GM12878 (cell line): ENCODE data around the gene ABHD1. TPM values are rescaled to one million over a fixed set of nuclear protein-coding genes. Genes with fewer than 3 reads are reported as not detected.

Experiments used
- ATAC-seq: fragments of 200-7000 bp; cut with Tn5 transposase; 3 replicates; pipeline ENCODE4 v1.9.1; 2020; ENCODE audit warnings: mild to moderate bottlenecking, moderate library complexity
- BruUV-seq: library from RNA; stranded (reverse); fragments of 400-500 nt; replicated peaks from 2 replicates; lab custom pipeline; 2021; lab: Mats Ljungman, UMichigan
- CTCF ChIA-PET: fragments of 300-600 bp; sonication (Branson Sonifier 250); formaldehyde crosslinking; extraction: SDS; loops from one replicate; lab custom pipeline; 2021; ENCODE audit warnings: inconsistent platforms; lab: Yijun Ruan, JAX
- POLR2A ChIA-PET: fragments of 350-600 bp; formaldehyde crosslinking; extraction: SDS; loops from one replicate; lab custom pipeline; 2021; ENCODE audit warnings: inconsistent platforms; lab: Charles Lee
- RAD21 ChIA-PET: fragments of 300-600 bp; sonication (Branson Sonifier 250); formaldehyde crosslinking; loops from one replicate; lab custom pipeline; 2023; ENCODE audit warnings: antibody characterized with exemption; ENCODE audit not compliant: unreplicated experiment; lab: Charles Lee
- SMC1A ChIA-PET: fragments of 300-600 bp; sonication (Branson Sonifier 250); formaldehyde crosslinking; loops from one replicate; lab custom pipeline; 2023; ENCODE audit not compliant: unreplicated experiment, uncharacterized antibody; lab: Charles Lee
- DNase-seq: peaks from one replicate; pipeline ENCODE4 v3.0.0-alpha.2; 2011; ENCODE audit warnings: low read depth, low spot score
- FAIRE-seq: peaks from 3 replicates; lab custom pipeline; 2011; peaks lifted over from hg19 to GRCh38; lab: Jason Lieb, UNC
- H2AFZ ChIP-seq: 2 replicates; pipeline ENCODE4 v1.6.0; 2011; ENCODE audit warnings: low read depth, low read length, control low read depth; ENCODE audit not compliant: control insufficient read depth
- H3K27ac ChIP-seq: 2 replicates; pipeline ENCODE4 v1.5.1; 2011; ENCODE audit warnings: control low read depth; ENCODE audit not compliant: control insufficient read depth, insufficient read depth
- H3K27me3 ChIP-seq, 2 experiments: replicated peaks in 1 of 2; 2 replicates each; pipeline versions ENCODE4 v1.6.0 to v1.6.1; 2011; ENCODE audit warnings: low read length in 1 of 2; ENCODE audit not compliant: control insufficient read depth in 2 of 2, insufficient read depth in 2 of 2
- H3K36me3 ChIP-seq, 2 experiments: 2 replicates each; pipeline ENCODE4 v1.5.1; 2011; ENCODE audit warnings: low read length in 1 of 2; ENCODE audit not compliant: control insufficient read depth in 2 of 2, insufficient read depth in 2 of 2
- H3K4me1 ChIP-seq: 2 replicates; pipeline ENCODE4 v1.6.1; 2011; ENCODE audit warnings: mild to moderate bottlenecking, low read length, moderate library complexity, mixed read lengths; ENCODE audit not compliant: control insufficient read depth, insufficient read depth
- H3K4me2 ChIP-seq: 2 replicates; pipeline ENCODE4 v1.6.0; 2011; ENCODE audit warnings: control low read depth; ENCODE audit not compliant: control insufficient read depth, insufficient read depth
- H3K4me3 ChIP-seq: fragments of 200-600 bp; sonication (generic); 2 replicates; pipeline ENCODE4 v1.5.1; 2016
- H3K79me2 ChIP-seq: 2 replicates; pipeline ENCODE4 v1.6.0; 2011; ENCODE audit warnings: low read length; ENCODE audit not compliant: control insufficient read depth, insufficient read depth
- H3K9ac ChIP-seq: 2 replicates; pipeline ENCODE4 v1.8.0; 2011; ENCODE audit warnings: low read length, control low read depth, mixed read lengths; ENCODE audit not compliant: control insufficient read depth, insufficient read depth
- H3K9me3 ChIP-seq: replicated peaks from 3 replicates; pipeline ENCODE4 v1.5.1; 2011; ENCODE audit warnings: mild to moderate bottlenecking, low read length; ENCODE audit not compliant: control insufficient read depth, insufficient read depth
- H4K20me1 ChIP-seq: 2 replicates; pipeline ENCODE4 v1.6.0; 2011; ENCODE audit not compliant: control insufficient read depth, insufficient read depth
- BCL11A ChIP-seq: IDR thresholded peaks from 2 replicates; pipeline ENCODE4 v1.6.1; 2011; ENCODE audit warnings: low read depth, low read length
- CBFB ChIP-seq: IDR thresholded peaks from 2 replicates; pipeline ENCODE4 v1.6.1; 2016; ENCODE audit warnings: antibody characterized with exemption, low read depth
- CEBPB ChIP-seq, 2 experiments: fragments of 150-350 bp in 1 of 2; IDR thresholded peaks; 2 replicates each; pipeline ENCODE4 v1.6.1; 2012 to 2014; ENCODE audit warnings: low read depth in 2 of 2, low read length in 2 of 2, borderline replicate concordance in 1 of 2, inconsistent platforms in 1 of 2
- EED ChIP-seq: sonication (generic); IDR thresholded peaks from 2 replicates; pipeline ENCODE4 v1.6.1; 2016; ENCODE audit warnings: antibody characterized with exemption, low read depth
- GABPA ChIP-seq: IDR thresholded peaks from 2 replicates; pipeline ENCODE4 v1.6.1; 2014; ENCODE audit warnings: antibody characterized with exemption, low read depth, mild to moderate bottlenecking, inconsistent platforms
- NR2C1 ChIP-seq: fragments of 450-650 bp; IDR thresholded peaks from 2 replicates; pipeline ENCODE4 v1.6.1; 2017; ENCODE audit warnings: antibody characterized with exemption, mild to moderate bottlenecking, moderate library complexity
- WGBS: methylation state at CpG from one replicate; pipeline ENCODE4 v1.1.6; 2016; ENCODE audit warnings: low lambda C conversion rate; ENCODE audit not compliant: insufficient replicate concordance, insufficient coverage; ENCODE audit errors: missing lambda C conversion rate; 5-methylcytosine and 5-hydroxymethylcytosine counted together
- in situ Hi-C: fragments of 300-500 bp; cut with MboI; formaldehyde crosslinking; loops from 9 replicates; pipeline ENCODE4 v1.14.3; 2018; ENCODE audit warnings: mixed read lengths
- intact Hi-C: fragments of 100-400 bp; cut with micrococcal nuclease; formaldehyde crosslinking; loops from one replicate; pipeline ENCODE4 v1.14.2; 2022; ENCODE audit not compliant: unreplicated experiment
- polyA plus RNA-seq, 11 experiments: library from polyadenylated mRNA; depleted of rRNA in 4 of 11; unstranded in 6 of 11; stranded (reverse) in 5 of 11; fragments of >200 nt; fragmentation: Nextera tagmentation in 4 of 11; fragmentation: Illumina TruSeq in 1 of 11; extraction: Ambion mirVana in 4 of 11; extraction: Trizol in 1 of 11; gene quantifications; 1 replicate in 1 of 11; 2 replicates in 10 of 11; pipeline versions ENCODE4 v1.2.1 to v1.2.3, GENCODE V29; 2011 to 2016; ENCODE audit warnings: inconsistent platforms in 2 of 11, missing spikeins in 2 of 11, low read depth in 1 of 11
- total RNA-seq, 4 experiments: library from RNA; depleted of rRNA in 3 of 4; stranded (reverse); fragments of >200 nt in 3 of 4; fragmentation: Illumina TruSeq in 1 of 4; extraction: Trizol in 1 of 4; gene quantifications; 2 replicates each; pipeline versions ENCODE4 v1.2.1 to v1.2.3, GENCODE V29; 2013 to 2021
- TF ChIP-seq, protein P1 (sequence below): IDR thresholded peaks from 2 replicates; pipeline ENCODE4 v1.6.1; 2011; ENCODE audit warnings: borderline replicate concordance, low read depth, mild to moderate bottlenecking, moderate library complexity, low read length; ENCODE audit not compliant: insufficient read depth, poor library complexity, severe bottlenecking
- TF ChIP-seq, protein P2 (sequence below): fragments of 450-650 bp; IDR thresholded peaks from 2 replicates; pipeline ENCODE4 v1.6.1; 2017; ENCODE audit warnings: mild to moderate bottlenecking
- TF ChIP-seq, protein P3 (sequence below): fragments of 450-650 bp; IDR thresholded peaks from 2 replicates; pipeline ENCODE4 v1.6.1; 2018; ENCODE audit warnings: borderline replicate concordance, mild to moderate bottlenecking; ENCODE audit not compliant: partially characterized antibody

Gene ABHD1
- total and polyA plus RNA-seq, 10 of the 15 experiments (the other 5 are each of a cell fraction or from before 2014, with no cell fraction given) = 0.04 to 0.35 (median 0.17) TPM; not detected in 2

DNA sequence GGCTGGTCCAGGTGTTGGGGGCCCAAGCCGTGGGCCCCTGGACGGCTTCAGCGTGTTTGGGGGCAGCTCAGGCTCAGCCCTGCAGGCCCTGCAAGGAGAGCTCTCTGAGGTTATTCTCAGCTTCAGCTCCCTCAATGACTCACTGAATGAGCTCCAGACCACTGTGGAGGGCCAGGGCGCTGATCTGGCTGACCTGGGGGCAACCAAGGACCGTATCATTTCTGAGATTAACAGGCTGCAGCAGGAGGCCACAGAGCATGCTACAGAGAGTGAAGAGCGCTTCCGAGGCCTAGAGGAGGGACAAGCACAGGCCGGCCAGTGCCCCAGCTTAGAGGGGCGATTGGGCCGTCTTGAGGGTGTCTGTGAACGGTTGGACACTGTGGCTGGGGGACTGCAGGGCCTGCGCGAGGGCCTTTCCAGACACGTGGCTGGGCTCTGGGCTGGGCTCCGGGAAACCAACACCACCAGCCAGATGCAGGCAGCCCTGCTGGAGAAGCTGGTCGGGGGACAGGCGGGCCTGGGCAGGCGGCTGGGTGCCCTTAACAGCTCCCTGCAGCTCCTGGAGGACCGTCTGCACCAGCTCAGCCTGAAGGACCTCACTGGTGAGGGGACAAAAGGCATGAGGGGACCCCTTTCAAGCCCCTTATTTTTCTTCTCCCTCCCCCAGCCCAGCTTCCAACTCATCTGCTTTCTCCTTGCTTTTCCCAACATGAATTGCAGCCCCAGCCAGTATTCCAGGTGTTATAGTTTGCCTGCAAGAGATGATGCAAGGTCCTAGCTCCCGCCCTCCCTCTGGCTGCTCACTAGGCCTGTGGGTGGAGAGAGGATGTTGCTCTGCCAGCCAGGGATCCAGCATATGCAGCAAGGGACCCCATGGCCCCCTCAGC, 40.0 kb upstream of the ABHD1 start:
- ATAC-seq = no peak
- no peak overlapping the region for H3K9ac ChIP-seq
- H3K36me3 ChIP-seq = no peaks in the 10 kb centered on the region
- ChIA-PET SMC1A (interaction anchor here (1.9 to 3.6 kb wide), 2 partner anchors 33 to 122 kb away, joined by 6 to 19 read pairs; partner anchors contain the start of gene AGBL5), RAD21 (interaction anchor here (1.0 to 1.5 kb wide), 3 partner anchors 44 to 739 kb away, joined by 3 to 5 read pairs (median 4); no protein-coding TSS in a partner anchor)
- 81% methylated on average over 20 of the region's 20 CpGs for WGBS
- no peak overlapping the region for H3K27ac ChIP-seq
- no peaks in the 10 kb centered on the region for H3K9me3 ChIP-seq
- BruUV-seq = no TSS peak
- in situ Hi-C loops = loop anchor here (10.0 kb wide), 1 partner anchor 119 kb away; no protein-coding TSS in a partner anchor
- no peak overlapping the region for H3K4me2 ChIP-seq
- no peak for DNase-seq
- no peak overlapping the region for H3K4me3 ChIP-seq
- TF ChIP-seq CBFB (no peak), EED (no peak), CEBPB (IDR thresholded peaks at IDR 0.05; ENCODE audit: borderline replicate concordance in 1 of 2, low read depth in 2 of 2, low read length in 2 of 2) (no peak), GABPA (no peak), NR2C1 (no peak), BCL11A (no peak)
- TF ChIP-seq, protein P1, sequence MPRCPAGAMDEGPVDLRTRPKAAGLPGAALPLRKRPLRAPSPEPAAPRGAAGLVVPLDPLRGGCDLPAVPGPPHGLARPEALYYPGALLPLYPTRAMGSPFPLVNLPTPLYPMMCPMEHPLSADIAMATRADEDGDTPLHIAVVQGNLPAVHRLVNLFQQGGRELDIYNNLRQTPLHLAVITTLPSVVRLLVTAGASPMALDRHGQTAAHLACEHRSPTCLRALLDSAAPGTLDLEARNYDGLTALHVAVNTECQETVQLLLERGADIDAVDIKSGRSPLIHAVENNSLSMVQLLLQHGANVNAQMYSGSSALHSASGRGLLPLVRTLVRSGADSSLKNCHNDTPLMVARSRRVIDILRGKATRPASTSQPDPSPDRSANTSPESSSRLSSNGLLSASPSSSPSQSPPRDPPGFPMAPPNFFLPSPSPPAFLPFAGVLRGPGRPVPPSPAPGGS = no peak
- TF ChIP-seq, protein P2, sequence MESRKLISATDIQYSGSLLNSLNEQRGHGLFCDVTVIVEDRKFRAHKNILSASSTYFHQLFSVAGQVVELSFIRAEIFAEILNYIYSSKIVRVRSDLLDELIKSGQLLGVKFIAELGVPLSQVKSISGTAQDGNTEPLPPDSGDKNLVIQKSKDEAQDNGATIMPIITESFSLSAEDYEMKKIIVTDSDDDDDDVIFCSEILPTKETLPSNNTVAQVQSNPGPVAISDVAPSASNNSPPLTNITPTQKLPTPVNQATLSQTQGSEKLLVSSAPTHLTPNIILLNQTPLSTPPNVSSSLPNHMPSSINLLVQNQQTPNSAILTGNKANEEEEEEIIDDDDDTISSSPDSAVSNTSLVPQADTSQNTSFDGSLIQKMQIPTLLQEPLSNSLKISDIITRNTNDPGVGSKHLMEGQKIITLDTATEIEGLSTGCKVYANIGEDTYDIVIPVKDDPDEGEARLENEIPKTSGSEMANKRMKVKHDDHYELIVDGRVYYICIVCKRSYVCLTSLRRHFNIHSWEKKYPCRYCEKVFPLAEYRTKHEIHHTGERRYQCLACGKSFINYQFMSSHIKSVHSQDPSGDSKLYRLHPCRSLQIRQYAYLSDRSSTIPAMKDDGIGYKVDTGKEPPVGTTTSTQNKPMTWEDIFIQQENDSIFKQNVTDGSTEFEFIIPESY = no peak
- TF ChIP-seq, protein P3, sequence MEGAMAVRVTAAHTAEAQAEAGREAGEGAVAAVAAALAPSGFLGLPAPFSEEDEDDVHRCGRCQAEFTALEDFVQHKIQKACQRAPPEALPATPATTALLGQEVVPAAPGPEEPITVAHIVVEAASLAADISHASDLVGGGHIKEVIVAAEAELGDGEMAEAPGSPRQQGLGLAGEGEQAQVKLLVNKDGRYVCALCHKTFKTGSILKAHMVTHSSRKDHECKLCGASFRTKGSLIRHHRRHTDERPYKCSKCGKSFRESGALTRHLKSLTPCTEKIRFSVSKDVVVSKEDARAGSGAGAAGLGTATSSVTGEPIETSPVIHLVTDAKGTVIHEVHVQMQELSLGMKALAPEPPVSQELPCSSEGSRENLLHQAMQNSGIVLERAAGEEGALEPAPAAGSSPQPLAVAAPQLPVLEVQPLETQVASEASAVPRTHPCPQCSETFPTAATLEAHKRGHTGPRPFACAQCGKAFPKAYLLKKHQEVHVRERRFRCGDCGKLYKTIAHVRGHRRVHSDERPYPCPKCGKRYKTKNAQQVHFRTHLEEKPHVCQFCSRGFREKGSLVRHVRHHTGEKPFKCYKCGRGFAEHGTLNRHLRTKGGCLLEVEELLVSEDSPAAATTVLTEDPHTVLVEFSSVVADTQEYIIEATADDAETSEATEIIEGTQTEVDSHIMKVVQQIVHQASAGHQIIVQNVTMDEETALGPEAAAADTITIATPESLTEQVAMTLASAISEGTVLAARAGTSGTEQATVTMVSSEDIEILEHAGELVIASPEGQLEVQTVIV = no peak
- TF ChIP-seq, all 136 proteins: peak for 0
- FAIRE-seq = no peak
- H2AFZ ChIP-seq = no peak overlapping the region
- H3K4me1 ChIP-seq = peaks cover 25% of the 10 kb centered on the region
- ChIA-PET POLR2A (interaction anchor here (0.6 to 4.9 kb wide), 6 partner anchors 11 to 278 kb away, joined by 3 to 43 read pairs (median 4); partner anchors contain the start of genes AGBL5 and OST4), CTCF (interaction anchor here (0.6 to 8.6 kb wide), 7 partner anchors 8 to 545 kb away, joined by 3 to 85 read pairs (median 4); partner anchors contain the start of genes AGBL5, CCDC121, GPN1 and OST4)
- H3K79me2 ChIP-seq = no peaks in the 10 kb centered on the region
- no peaks in the 10 kb centered on the region for H3K27me3 ChIP-seq
- no peaks in the 10 kb centered on the region for H4K20me1 ChIP-seq
- intact Hi-C loops = no loop called here
